HEK293 (cell line): Measurements from ENCODE around the gene SFXN1.

Experiments used
- CTCF ChIA-PET: fragments of 350-600 bp; formaldehyde crosslinking; extraction: SDS; loops from one replicate; lab custom pipeline; 2021; ENCODE audit warnings: antibody characterized with exemption; lab: Yijun Ruan, JAX
- POLR2A ChIA-PET: fragments of 300-600 bp; formaldehyde crosslinking; extraction: SDS; loops from one replicate; lab custom pipeline; 2020; ENCODE audit warnings: antibody characterized with exemption, inconsistent platforms; lab: Yijun Ruan, JAX
- H3K27ac ChIP-seq: fragments of 200-500 bp; sonication (Bioruptor generic); 2 replicates; pipeline ENCODE4 v1.5.1; 2014; ENCODE audit warnings: low read depth, low read length, control low read depth, inconsistent platforms; ENCODE audit errors: extremely low read depth
- H3K36me3 ChIP-seq, 2 experiments: fragments of 200-500 bp in 1 of 2; sonication (Bioruptor generic) in 1 of 2; 1 replicate in 1 of 2; 2 replicates in 1 of 2; pipeline ENCODE4 v1.5.1; 2014 to 2017; ENCODE audit warnings: inconsistent platforms in 2 of 2, low read length in 2 of 2; ENCODE audit not compliant: control insufficient read depth in 2 of 2, insufficient read depth in 1 of 2
- H3K4me1 ChIP-seq: fragments of 200-500 bp; sonication (Bioruptor generic); 2 replicates; pipeline ENCODE4 v1.5.1; 2014; ENCODE audit warnings: mild to moderate bottlenecking, low read length, inconsistent platforms; ENCODE audit not compliant: control insufficient read depth, insufficient read depth
- H3K4me3 ChIP-seq: 2 replicates; pipeline ENCODE4 v1.5.1; 2011; ENCODE audit warnings: low read depth, mild to moderate bottlenecking, control low read depth, low read length, moderate library complexity
- H3K9me3 ChIP-seq: fragments of 200-500 bp; sonication (Bioruptor generic); 2 replicates; pipeline ENCODE4 v1.5.1; 2014; ENCODE audit warnings: low read depth, low read length, inconsistent platforms; ENCODE audit not compliant: control insufficient read depth, insufficient read depth
- KLF1 ChIP-seq: fragments of 450-650 bp; formaldehyde crosslinking; IDR thresholded peaks from 2 replicates; pipeline ENCODE4 v1.5.1; 2016; ENCODE audit warnings: missing biosample characterization, missing genetic modification characterization
- KLF7 ChIP-seq: fragments of 450-650 bp; formaldehyde crosslinking; IDR thresholded peaks from 2 replicates; pipeline ENCODE4 v1.5.1; 2016; ENCODE audit warnings: missing biosample characterization, missing genetic modification characterization, borderline replicate concordance
- MEIS1 ChIP-seq: sonication (generic); formaldehyde crosslinking; IDR thresholded peaks from 2 replicates; pipeline ENCODE4 v1.8.1; 2022; ENCODE audit warnings: missing genetic modification reagents, mild to moderate bottlenecking, borderline replicate concordance
- OSR2 ChIP-seq: fragments of 450-650 bp; formaldehyde crosslinking; IDR thresholded peaks from 2 replicates; pipeline ENCODE4 v1.5.1; 2016; ENCODE audit warnings: missing biosample characterization, missing genetic modification characterization
- SCRT1 ChIP-seq: fragments of 450-650 bp; formaldehyde crosslinking; IDR thresholded peaks from 2 replicates; pipeline ENCODE4 v1.5.1; 2016; ENCODE audit warnings: missing biosample characterization, missing genetic modification characterization, borderline replicate concordance
- SCRT2 ChIP-seq: fragments of 450-650 bp; formaldehyde crosslinking; IDR thresholded peaks from 2 replicates; pipeline ENCODE4 v1.5.1; 2016; ENCODE audit warnings: missing biosample characterization, missing genetic modification characterization
- YY1 ChIP-seq: fragments of 450-650 bp; formaldehyde crosslinking; IDR thresholded peaks from 2 replicates; pipeline ENCODE4 v1.5.1; 2018; ENCODE audit warnings: missing biosample characterization, missing genetic modification characterization
- YY2 ChIP-seq: fragments of 450-650 bp; formaldehyde crosslinking; IDR thresholded peaks from 2 replicates; pipeline ENCODE4 v1.5.1; 2016; ENCODE audit warnings: missing biosample characterization, missing genetic modification characterization
- ZBTB8A ChIP-seq: fragments of 450-650 bp; formaldehyde crosslinking; IDR thresholded peaks from 2 replicates; pipeline ENCODE4 v1.5.1; 2016; ENCODE audit warnings: missing biosample characterization, missing genetic modification characterization
- ZFP41 ChIP-seq: fragments of 450-650 bp; formaldehyde crosslinking; IDR thresholded peaks from 2 replicates; pipeline ENCODE4 v1.5.1; 2016; ENCODE audit warnings: missing biosample characterization, missing genetic modification characterization, borderline replicate concordance
- ZNF114 ChIP-seq: fragments of 450-650 bp; formaldehyde crosslinking; IDR thresholded peaks from 2 replicates; pipeline ENCODE4 v1.5.0; 2017; ENCODE audit warnings: missing biosample characterization, missing genetic modification characterization
- ZNF132 ChIP-seq: fragments of 450-650 bp; formaldehyde crosslinking; IDR thresholded peaks from 2 replicates; pipeline ENCODE4 v1.5.1; 2017; ENCODE audit warnings: missing biosample characterization, missing genetic modification characterization, borderline replicate concordance
- ZNF138 ChIP-seq: fragments of 450-650 bp; formaldehyde crosslinking; IDR thresholded peaks from 2 replicates; pipeline ENCODE4 v1.5.1; 2016; ENCODE audit warnings: missing biosample characterization, missing genetic modification characterization, borderline replicate concordance
- ZNF146 ChIP-seq: fragments of 450-650 bp; formaldehyde crosslinking; IDR thresholded peaks from 2 replicates; pipeline ENCODE4 v1.5.1; 2016; ENCODE audit warnings: missing biosample characterization, missing genetic modification characterization
- ZNF202 ChIP-seq: fragments of 450-650 bp; formaldehyde crosslinking; IDR thresholded peaks from 2 replicates; pipeline ENCODE4 v1.5.1; 2016; ENCODE audit warnings: missing biosample characterization, missing genetic modification characterization, borderline replicate concordance
- ZNF350 ChIP-seq: fragments of 450-650 bp; formaldehyde crosslinking; IDR thresholded peaks from 2 replicates; pipeline ENCODE4 v1.5.0; 2017; ENCODE audit warnings: missing biosample characterization, mild to moderate bottlenecking, missing genetic modification characterization
- ZNF555 ChIP-seq: fragments of 450-650 bp; formaldehyde crosslinking; conservative IDR thresholded peaks from 2 replicates; pipeline ENCODE4 v1.5.1; 2017; ENCODE audit warnings: missing biosample characterization, mild to moderate bottlenecking, missing genetic modification characterization, inconsistent platforms
- ZNF76 ChIP-seq: fragments of 450-650 bp; formaldehyde crosslinking; IDR thresholded peaks from 2 replicates; pipeline ENCODE4; 2016; ENCODE audit warnings: low read depth, missing biosample characterization, missing genetic modification characterization, borderline replicate concordance
- TF ChIP-seq, protein P1 (sequence below): fragments of 450-650 bp; formaldehyde crosslinking; IDR thresholded peaks from 2 replicates; pipeline ENCODE4 v1.5.1; 2016; ENCODE audit warnings: missing biosample characterization, missing genetic modification characterization
- TF ChIP-seq, protein P2 (sequence below): fragments of 450-650 bp; formaldehyde crosslinking; conservative IDR thresholded peaks from 2 replicates; pipeline ENCODE4 v1.5.1; 2016; ENCODE audit warnings: low read depth, missing biosample characterization, missing genetic modification characterization
- TF ChIP-seq, protein P3 (sequence below): fragments of 450-650 bp; formaldehyde crosslinking; IDR thresholded peaks from 2 replicates; pipeline ENCODE4 v1.5.1; 2016; ENCODE audit warnings: missing biosample characterization, missing genetic modification characterization
- TF ChIP-seq, protein P4 (sequence below): fragments of 450-650 bp; formaldehyde crosslinking; IDR thresholded peaks from 2 replicates; pipeline ENCODE4 v1.5.1; 2016; ENCODE audit warnings: missing biosample characterization, missing genetic modification characterization, borderline replicate concordance

SFXN1 gene

DNA sequence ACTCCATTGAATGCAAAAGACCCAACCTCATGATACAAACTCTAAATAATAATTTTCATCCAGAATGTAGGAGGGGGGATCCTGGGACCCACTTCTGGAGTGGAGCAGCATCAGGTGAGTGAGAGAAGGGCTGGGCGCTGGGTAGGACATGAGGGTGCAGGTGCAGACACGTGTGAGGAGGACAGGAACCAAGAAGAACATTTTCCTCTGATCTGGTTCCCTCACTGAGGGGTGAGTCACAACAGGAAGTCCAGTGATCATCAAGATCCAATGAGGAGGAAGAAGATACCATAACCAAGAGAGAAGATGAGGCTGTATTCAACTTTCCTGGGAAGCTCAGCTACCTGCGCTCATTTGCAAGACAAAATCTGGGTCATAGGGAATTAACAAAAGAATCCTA, 57.4 kb downstream of the SFXN1 start:
- no peak overlapping the region for H3K4me3 ChIP-seq
- ChIA-PET POLR2A (no interaction called here), CTCF (interaction anchor here (0.7 to 10.9 kb wide), 7 partner anchors 13 to 369 kb away, joined by 3 to 111 read pairs (median 4); no protein-coding TSS in a partner anchor)
- H3K27ac ChIP-seq: no peak overlapping the region
- TF ChIP-seq ZNF350 (tag by site-specific recombination) (no peak), ZBTB8A (tag by site-specific recombination) (no peak), YY1 (no peak), ZNF132 (no peak), SCRT2 (tag by site-specific recombination) (no peak), MEIS1 (CRISPR knock-in tag) (no peak), SCRT1 (tag by site-specific recombination) (no peak), ZNF555 (no peak), ZNF114 (no peak), ZFP41 (tag by site-specific recombination) (no peak)
- TF ChIP-seq, protein P1, sequence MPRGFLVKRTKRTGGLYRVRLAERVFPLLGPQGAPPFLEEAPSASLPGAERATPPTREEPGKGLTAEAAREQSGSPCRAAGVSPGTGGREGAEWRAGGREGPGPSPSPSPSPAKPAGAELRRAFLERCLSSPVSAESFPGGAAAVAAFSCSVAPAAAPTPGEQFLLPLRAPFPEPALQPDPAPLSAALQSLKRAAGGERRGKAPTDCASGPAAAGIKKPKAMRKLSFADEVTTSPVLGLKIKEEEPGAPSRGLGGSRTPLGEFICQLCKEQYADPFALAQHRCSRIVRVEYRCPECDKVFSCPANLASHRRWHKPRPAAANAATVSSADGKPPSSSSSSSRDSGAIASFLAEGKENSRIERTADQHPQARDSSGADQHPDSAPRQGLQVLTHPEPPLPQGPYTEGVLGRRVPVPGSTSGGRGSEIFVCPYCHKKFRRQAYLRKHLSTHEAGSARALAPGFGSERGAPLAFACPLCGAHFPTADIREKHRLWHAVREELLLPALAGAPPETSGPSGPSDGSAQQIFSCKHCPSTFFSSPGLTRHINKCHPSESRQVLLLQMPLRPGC (tag by site-specific recombination): no peak
- TF ChIP-seq, protein P2, sequence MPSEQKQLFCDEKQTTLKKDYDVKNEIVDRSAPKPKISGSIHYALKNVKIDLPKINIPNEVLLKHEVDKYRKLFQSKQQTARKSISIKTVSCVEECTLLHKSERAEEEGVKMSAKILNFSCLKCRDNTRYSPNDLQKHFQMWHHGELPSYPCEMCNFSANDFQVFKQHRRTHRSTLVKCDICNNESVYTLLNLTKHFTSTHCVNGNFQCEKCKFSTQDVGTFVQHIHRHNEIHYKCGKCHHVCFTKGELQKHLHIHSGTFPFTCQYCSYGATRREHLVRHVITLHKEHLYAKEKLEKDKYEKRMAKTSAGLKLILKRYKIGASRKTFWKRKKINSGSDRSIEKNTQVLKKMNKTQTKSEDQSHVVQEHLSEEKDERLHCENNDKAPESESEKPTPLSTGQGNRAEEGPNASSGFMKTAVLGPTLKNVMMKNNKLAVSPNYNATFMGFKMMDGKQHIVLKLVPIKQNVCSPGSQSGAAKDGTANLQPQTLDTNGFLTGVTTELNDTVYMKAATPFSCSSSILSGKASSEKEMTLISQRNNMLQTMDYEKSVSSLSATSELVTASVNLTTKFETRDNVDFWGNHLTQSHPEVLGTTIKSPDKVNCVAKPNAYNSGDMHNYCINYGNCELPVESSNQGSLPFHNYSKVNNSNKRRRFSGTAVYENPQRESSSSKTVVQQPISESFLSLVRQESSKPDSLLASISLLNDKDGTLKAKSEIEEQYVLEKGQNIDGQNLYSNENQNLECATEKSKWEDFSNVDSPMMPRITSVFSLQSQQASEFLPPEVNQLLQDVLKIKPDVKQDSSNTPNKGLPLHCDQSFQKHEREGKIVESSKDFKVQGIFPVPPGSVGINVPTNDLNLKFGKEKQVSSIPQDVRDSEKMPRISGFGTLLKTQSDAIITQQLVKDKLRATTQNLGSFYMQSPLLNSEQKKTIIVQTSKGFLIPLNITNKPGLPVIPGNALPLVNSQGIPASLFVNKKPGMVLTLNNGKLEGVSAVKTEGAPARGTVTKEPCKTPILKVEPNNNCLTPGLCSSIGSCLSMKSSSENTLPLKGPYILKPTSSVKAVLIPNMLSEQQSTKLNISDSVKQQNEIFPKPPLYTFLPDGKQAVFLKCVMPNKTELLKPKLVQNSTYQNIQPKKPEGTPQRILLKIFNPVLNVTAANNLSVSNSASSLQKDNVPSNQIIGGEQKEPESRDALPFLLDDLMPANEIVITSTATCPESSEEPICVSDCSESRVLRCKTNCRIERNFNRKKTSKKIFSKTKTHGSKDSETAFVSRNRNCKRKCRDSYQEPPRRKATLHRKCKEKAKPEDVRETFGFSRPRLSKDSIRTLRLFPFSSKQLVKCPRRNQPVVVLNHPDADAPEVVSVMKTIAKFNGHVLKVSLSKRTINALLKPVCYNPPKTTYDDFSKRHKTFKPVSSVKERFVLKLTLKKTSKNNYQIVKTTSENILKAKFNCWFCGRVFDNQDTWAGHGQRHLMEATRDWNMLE (tag by site-specific recombination): no peak
- TF ChIP-seq, protein P3, sequence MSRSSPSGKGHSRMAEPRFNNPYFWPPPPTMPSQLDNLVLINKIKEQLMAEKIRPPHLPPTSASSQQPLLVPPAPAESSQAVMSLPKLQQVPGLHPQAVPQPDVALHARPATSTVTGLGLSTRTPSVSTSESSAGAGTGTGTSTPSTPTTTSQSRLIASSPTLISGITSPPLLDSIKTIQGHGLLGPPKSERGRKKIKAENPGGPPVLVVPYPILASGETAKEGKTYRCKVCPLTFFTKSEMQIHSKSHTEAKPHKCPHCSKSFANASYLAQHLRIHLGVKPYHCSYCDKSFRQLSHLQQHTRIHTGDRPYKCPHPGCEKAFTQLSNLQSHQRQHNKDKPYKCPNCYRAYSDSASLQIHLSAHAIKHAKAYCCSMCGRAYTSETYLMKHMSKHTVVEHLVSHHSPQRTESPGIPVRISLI (tag by site-specific recombination): no peak
- no peaks in the 10 kb centered on the region for H3K4me1 ChIP-seq
- no peaks in the 10 kb centered on the region for H3K9me3 ChIP-seq
- H3K36me3 ChIP-seq: peaks cover 0 to 2% of the 10 kb centered on the region in 2 experiments; a peak in 2 of 3 replicates

DNA sequence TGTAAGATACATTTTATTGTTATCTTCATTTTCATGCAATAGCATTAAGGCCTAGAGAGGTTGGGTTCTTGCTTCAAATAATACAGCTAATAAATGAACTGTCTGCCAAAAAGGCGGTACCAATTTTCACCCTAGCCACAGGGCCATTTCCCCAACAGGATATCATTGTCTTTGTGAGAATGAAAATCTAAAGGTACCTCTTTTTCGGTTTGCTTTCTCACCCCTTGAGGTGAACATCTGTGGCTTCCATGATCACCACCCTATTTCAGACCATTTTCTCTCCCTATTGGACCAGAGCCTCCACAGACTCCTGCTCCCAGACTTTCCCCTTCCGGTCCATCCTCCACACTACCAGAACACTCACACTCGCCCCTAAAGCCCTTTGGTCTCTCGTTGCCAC, 60.2 kb downstream of the SFXN1 start:
- CTCF ChIA-PET: interaction anchor here (10.9 kb wide), 1 partner anchor 180 kb away, joined by 111 read pairs; no protein-coding TSS in a partner anchor
- no peaks in the 10 kb centered on the region for H3K36me3 ChIP-seq
- no peaks in the 10 kb centered on the region for H3K4me1 ChIP-seq
- TF ChIP-seq, protein P4, sequence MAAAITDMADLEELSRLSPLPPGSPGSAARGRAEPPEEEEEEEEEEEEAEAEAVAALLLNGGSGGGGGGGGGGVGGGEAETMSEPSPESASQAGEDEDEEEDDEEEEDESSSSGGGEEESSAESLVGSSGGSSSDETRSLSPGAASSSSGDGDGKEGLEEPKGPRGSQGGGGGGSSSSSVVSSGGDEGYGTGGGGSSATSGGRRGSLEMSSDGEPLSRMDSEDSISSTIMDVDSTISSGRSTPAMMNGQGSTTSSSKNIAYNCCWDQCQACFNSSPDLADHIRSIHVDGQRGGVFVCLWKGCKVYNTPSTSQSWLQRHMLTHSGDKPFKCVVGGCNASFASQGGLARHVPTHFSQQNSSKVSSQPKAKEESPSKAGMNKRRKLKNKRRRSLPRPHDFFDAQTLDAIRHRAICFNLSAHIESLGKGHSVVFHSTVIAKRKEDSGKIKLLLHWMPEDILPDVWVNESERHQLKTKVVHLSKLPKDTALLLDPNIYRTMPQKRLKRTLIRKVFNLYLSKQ (tag by site-specific recombination): no peak
- TF ChIP-seq ZNF202 (no peak), YY2 (tag by site-specific recombination) (no peak), KLF7 (tag by site-specific recombination) (no peak), ZNF138 (no peak), OSR2 (tag by site-specific recombination) (no peak), ZNF114 (no peak), KLF1 (tag by site-specific recombination) (no peak), ZNF76 (no peak), ZNF146 (no peak)
- no peaks in the 10 kb centered on the region for H3K9me3 ChIP-seq
- no peak overlapping the region for H3K27ac ChIP-seq
- no peak overlapping the region for H3K4me3 ChIP-seq
- POLR2A ChIA-PET: interaction anchor here (0.7 kb wide), 1 partner anchor 139 kb away, joined by 3 read pairs; no protein-coding TSS in a partner anchor
